Endothelial cell of umbilical vein (primary cell): ENCODE data around the gene SEC31A.

Experiments
- EZH2 ChIP-seq: IDR thresholded peaks from 2 replicates; pipeline ENCODE4 v1.6.1; 2012; ENCODE audit warnings: borderline replicate concordance, low read depth, mild to moderate bottlenecking, moderate library complexity, low read length, inconsistent platforms; ENCODE audit not compliant: severe bottlenecking
- FOS ChIP-seq: IDR thresholded peaks from 2 replicates; pipeline ENCODE4 v1.6.1; 2011; ENCODE audit warnings: mild to moderate bottlenecking, low read length, moderate library complexity, borderline replicate concordance; ENCODE audit not compliant: insufficient read depth
- JUN ChIP-seq: IDR thresholded peaks from 2 replicates; pipeline ENCODE4 v1.6.1; 2011; ENCODE audit warnings: borderline replicate concordance, low read depth; ENCODE audit not compliant: insufficient read length, insufficient read depth
- POLR2A ChIP-seq: IDR thresholded peaks from 2 replicates; pipeline ENCODE4 v1.6.1; 2012; ENCODE audit warnings: low read depth, mild to moderate bottlenecking, control low read depth, low read length
- POLR2AphosphoS5 ChIP-seq: IDR thresholded peaks from 2 replicates; pipeline ENCODE4 v1.6.1; 2012; ENCODE audit warnings: low read depth, mild to moderate bottlenecking, control low read depth, low read length, moderate library complexity; ENCODE audit not compliant: insufficient read depth
- TF ChIP-seq, protein P1 (sequence below), 2 donors: IDR thresholded peaks; 1 replicate in 1 of 2; 2 replicates in 1 of 2; pipeline ENCODE4 v1.5.1; 2011; ENCODE audit warnings: low read length in 2 of 2, mild to moderate bottlenecking in 2 of 2, moderate library complexity in 2 of 2, control low read depth in 1 of 2, inconsistent platforms in 1 of 2, low read depth in 1 of 2; ENCODE audit not compliant: insufficient read depth in 1 of 2; ENCODE audit errors: extremely low read depth in 1 of 2
- TF ChIP-seq, protein P2 (sequence below): IDR thresholded peaks from 2 replicates; pipeline ENCODE4 v1.6.1; 2011; ENCODE audit not compliant: insufficient read depth, insufficient read length

DNA sequence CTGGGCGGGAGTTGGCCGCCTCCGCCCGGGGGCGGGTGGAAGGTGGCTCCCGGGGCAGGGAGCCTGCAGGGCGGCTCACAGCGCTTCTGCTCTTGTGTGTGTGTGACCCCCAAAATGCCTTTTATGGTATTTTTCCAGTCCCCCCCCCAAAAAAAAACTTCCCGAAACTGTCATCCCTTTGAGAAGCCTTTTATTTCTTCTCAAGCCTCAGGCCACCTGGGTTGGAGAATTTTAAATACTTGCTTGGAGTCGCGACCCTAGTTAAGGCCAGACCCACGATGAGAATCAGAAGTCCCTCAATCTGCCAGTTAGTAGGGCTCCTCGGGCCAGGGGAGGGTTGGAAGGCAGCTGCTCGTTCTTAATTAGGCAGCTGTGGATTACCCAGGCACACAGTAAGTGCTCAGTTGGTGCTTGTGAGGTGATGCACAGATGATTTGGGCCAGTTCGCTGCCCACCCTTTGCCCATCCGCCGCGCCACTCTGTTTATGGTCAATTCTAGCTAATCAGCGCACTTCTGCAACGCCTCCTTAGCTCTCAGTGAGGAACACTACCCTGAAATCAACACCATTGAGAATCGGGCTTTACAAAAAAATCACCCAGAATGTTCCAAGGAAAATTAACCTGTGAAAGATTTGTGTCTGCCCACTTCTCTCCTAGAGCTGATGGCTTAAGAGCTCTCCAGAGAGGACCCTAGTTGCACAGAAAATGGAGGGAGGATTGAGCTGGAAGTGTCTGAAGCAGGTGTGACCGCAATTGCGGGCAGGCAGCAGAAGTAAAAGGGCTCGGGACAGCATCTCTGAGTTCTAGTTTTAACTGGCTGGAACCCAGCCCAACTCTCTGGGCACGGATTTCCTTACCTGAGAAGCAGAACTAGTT lies 91.7 kb downstream of the SEC31A start:
- no peak for TF ChIP-seq POLR2AphosphoS5
- TF ChIP-seq POLR2A, result no peak
- TF ChIP-seq EZH2, result no peak
- TF ChIP-seq, protein P1, sequence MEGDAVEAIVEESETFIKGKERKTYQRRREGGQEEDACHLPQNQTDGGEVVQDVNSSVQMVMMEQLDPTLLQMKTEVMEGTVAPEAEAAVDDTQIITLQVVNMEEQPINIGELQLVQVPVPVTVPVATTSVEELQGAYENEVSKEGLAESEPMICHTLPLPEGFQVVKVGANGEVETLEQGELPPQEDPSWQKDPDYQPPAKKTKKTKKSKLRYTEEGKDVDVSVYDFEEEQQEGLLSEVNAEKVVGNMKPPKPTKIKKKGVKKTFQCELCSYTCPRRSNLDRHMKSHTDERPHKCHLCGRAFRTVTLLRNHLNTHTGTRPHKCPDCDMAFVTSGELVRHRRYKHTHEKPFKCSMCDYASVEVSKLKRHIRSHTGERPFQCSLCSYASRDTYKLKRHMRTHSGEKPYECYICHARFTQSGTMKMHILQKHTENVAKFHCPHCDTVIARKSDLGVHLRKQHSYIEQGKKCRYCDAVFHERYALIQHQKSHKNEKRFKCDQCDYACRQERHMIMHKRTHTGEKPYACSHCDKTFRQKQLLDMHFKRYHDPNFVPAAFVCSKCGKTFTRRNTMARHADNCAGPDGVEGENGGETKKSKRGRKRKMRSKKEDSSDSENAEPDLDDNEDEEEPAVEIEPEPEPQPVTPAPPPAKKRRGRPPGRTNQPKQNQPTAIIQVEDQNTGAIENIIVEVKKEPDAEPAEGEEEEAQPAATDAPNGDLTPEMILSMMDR (IDR thresholded peaks at IDR 0.05; ENCODE audit: extremely low read depth in 1 of 2, insufficient read depth in 1 of 2, low read depth in 1 of 2, low read length in 2 of 2), result no peak
- no peak for TF ChIP-seq FOS
- TF ChIP-seq JUN, result no peak
- TF ChIP-seq, protein P2, sequence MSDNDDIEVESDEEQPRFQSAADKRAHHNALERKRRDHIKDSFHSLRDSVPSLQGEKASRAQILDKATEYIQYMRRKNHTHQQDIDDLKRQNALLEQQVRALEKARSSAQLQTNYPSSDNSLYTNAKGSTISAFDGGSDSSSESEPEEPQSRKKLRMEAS, result no peak
